GM19099 (cell line): ENCODE measurements around the gene MCF2L.

Experiments
- POLR2A ChIP-seq: IDR thresholded peaks from 3 replicates; pipeline ENCODE4 v1.6.1; 2011; ENCODE audit warnings: low read depth; ENCODE audit not compliant: insufficient read length; ENCODE audit errors: extremely low read depth

The MCF2L gene

GRCh38 chr13:113109151-113110047 is 140.4 kb downstream of the MCF2L start:
- TF ChIP-seq POLR2A = no peak

GRCh38 chr13:113110048-113110851 is 141.2 kb downstream of the MCF2L start:
- no peak for TF ChIP-seq POLR2A

- no peak for TF ChIP-seq POLR2A
These were observed 141.9 kb downstream of the MCF2L start for GRCh38 chr13:113110852-113111315.

GRCh38 chr13:113112893-113113845 is 144.2 kb downstream of the MCF2L start:
- no peak for TF ChIP-seq POLR2A

GRCh38 chr13:113113846-113114271 is 144.8 kb downstream of the MCF2L start:
- TF ChIP-seq POLR2A = no peak

GRCh38 chr13:113114511-113115362 is 145.7 kb downstream of the MCF2L start:
- no peak for TF ChIP-seq POLR2A

GRCh38 chr13:113115363-113116205 is 146.6 kb downstream of the MCF2L start:
- no peak for TF ChIP-seq POLR2A

GRCh38 chr13:113116206-113116800 is 147.3 kb downstream of the MCF2L start:
- TF ChIP-seq POLR2A = no peak

GRCh38 chr13:113116871-113117271 is 147.9 kb downstream of the MCF2L start:
- TF ChIP-seq POLR2A = no peak

- TF ChIP-seq POLR2A = no peak
These were observed 148.4 kb downstream of the MCF2L start for GRCh38 chr13:113117335-113117872.

GRCh38 chr13:113117911-113118260 is 148.9 kb downstream of the MCF2L start:
- TF ChIP-seq POLR2A = no peak
